HG02759 (cell line): ENCODE results near the gene ESR2.
"Not testable (repeated sequence)": the region's sequence is repeated elsewhere in the genome, so short reads cannot be mapped to it uniquely, and the experiment has no call there.

Source experiments
- ATAC-seq: cut with Tn5 transposase; IDR thresholded peaks from one replicate; pipeline ENCODE4 v1.9.1; 2021; ENCODE audit warnings: mild to moderate bottlenecking, moderate library complexity; ENCODE audit not compliant: unreplicated experiment

Gene ESR2

GRCh38 chr14:64293976-64294671 is at the start of gene ESR2:
TSS of gene ESR2 (minus strand) at chr14:64294371. CDS start at chr14:64282985, 11,386 bp downstream.
- peak; percentile 43 for ATAC-seq

- no peak for ATAC-seq
These were observed 46.5 kb upstream of the ESR2 start for GRCh38 chr14:64340560-64341196.

GRCh38 chr14:64338616-64339316 is 44.6 kb upstream of the ESR2 start:
- peak; percentile 91 for ATAC-seq

- ATAC-seq, result peak; percentile 61
These were observed 43.9 kb upstream of the ESR2 start for GRCh38 chr14:64337888-64338615.

- ATAC-seq, result no peak
These were observed 35.0 kb upstream of the ESR2 start for GRCh38 chr14:64329149-64329548.

- ATAC-seq, result no peak
These were observed 32.3 kb upstream of the ESR2 start for GRCh38 chr14:64326502-64326901.

- ATAC-seq, result no peak
These were observed 30.7 kb upstream of the ESR2 start for GRCh38 chr14:64324895-64325294.

- no peak for ATAC-seq
These were observed 30.3 kb upstream of the ESR2 start for GRCh38 chr14:64324461-64324860.

GRCh38 chr14:64320362-64320761 is 26.2 kb upstream of the ESR2 start:
- not testable (repeated sequence) for ATAC-seq

- not testable (repeated sequence) for ATAC-seq
These were observed 24.5 kb upstream of the ESR2 start for GRCh38 chr14:64318695-64319094.

GRCh38 chr14:64303471-64303917 is 9.3 kb upstream of the ESR2 start:
- ATAC-seq, result no peak

GRCh38 chr14:64298773-64299172 is 4.6 kb upstream of the ESR2 start:
- no peak for ATAC-seq

- ATAC-seq, result no peak
These were observed 2.4 kb upstream of the ESR2 start for GRCh38 chr14:64296561-64296960.

GRCh38 chr14:64294672-64295413 is 672 bp upstream of the ESR2 start:
- ATAC-seq, result peak; percentile 84

- ATAC-seq, result no peak
These were observed 2.0 kb downstream of the ESR2 start for GRCh38 chr14:64292197-64292596.

GRCh38 chr14:64289571-64289970 is 4.6 kb downstream of the ESR2 start:
- ATAC-seq, result no peak

- no peak for ATAC-seq
These were observed 12.4 kb downstream of the ESR2 start for GRCh38 chr14:64281805-64282204.

- no peak for ATAC-seq
These were observed 14.2 kb downstream of the ESR2 start for GRCh38 chr14:64279704-64280668.

GRCh38 chr14:64278458-64278857 is 15.7 kb downstream of the ESR2 start:
- no peak for ATAC-seq
